Measurements from ENCODE around the gene GEMIN8.

The GEMIN8 gene, protein sequence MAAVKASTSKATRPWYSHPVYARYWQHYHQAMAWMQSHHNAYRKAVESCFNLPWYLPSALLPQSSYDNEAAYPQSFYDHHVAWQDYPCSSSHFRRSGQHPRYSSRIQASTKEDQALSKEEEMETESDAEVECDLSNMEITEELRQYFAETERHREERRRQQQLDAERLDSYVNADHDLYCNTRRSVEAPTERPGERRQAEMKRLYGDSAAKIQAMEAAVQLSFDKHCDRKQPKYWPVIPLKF

DNA sequence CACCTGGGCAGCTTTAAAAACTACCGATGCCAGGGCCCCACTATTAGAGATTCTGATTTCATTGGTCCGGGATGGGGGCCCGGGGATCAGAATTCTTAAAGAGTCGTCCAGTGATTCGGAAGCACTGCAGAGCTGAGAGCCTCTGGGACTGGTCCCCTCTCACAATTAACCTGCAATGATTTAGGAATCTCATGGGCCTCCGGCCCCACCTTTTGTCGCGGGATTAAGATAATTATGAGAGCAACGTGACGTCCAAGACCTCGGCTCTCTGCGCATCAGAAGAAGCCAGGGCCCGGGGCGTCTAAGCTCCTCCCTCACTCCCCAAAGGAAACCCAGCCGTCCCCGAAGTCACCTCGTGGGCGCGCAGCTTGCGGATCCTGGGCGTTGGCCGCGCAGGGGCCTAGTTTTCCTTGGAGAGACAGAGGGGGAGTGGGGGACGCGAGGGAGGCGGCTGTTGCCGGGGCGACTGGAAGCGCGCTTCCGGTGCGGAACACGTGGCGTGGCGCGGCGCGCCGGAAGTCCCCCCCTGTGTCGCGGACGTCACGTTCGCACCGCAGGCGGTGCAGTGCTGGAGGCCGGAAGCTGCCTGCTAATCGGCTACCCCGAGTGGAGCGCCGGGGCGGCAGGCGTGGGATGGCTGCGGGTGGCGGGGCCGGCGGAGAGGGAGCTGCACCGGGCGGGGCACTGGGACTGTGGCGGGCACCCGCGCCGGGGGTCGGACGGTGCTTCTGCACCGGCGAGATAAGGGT is at the start of gene GEMIN8:
Gene GEMIN8, minus strand, starts transcription at position 468 of the 749 bp plus-strand sequence. CDS start 8,414 bp downstream, outside the sequence.
- no peak for TF ChIP-seq CTCF (IDR thresholded peaks at IDR 0.05; ENCODE audit: control insufficient read depth, insufficient read depth, low read depth, low read length, missing control alignments)
- H3K4me3 ChIP-seq (ENCODE audit: control insufficient read depth, low read depth, low read length), result peak within 1 kb of the TSS; percentile 71
- peak; percentile 59 for DNase-seq (ENCODE audit: low read depth)

DNA sequence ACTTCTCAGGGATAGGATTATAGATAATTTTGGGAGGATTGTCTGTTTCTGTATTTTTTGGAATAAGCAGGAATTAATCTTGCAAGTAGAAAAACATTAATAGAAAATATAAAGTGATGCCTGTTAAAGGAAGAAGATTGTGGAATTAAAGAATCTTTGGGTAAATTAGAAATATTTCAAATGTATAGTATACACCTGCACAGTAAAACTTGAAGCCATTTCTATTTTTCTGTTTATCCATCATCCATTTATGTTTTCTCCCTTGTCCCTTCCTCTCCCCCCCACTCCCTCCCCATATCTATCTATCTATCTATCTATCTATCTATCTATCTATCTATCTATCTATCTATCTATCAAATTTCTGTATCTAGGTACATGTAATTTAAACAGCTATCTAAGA is 46.9 kb upstream of the GEMIN8 start:
- no peak for DNase-seq (ENCODE audit: low read depth)
- no peak overlapping the region for H3K4me3 ChIP-seq (ENCODE audit: control insufficient read depth, low read depth, low read length)
- TF ChIP-seq CTCF (IDR thresholded peaks at IDR 0.05; ENCODE audit: control insufficient read depth, insufficient read depth, low read depth, low read length, missing control alignments), result no peak

DNA sequence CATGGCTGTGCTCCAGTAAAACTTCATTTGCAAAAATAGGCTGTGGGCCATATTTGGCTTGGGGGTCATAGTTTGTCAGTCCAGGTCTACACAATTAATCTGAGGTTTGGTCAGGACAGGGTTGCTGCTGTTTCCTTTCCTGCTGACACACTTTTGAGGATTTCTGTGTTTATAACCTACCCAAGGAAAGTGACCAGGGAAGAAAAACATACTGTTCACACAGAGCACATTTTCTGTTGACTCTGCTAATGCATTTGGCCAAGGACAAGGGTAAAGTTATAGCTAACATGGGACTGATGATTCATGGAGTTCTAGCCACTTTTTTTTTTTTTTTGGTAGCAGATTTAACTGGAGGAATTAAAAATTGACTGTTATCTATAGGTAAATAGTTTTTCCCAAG is 43.9 kb upstream of the GEMIN8 start:
- no peak for DNase-seq (ENCODE audit: low read depth)
- TF ChIP-seq CTCF (IDR thresholded peaks at IDR 0.05; ENCODE audit: control insufficient read depth, insufficient read depth, low read depth, low read length, missing control alignments), result no peak
- H3K4me3 ChIP-seq (ENCODE audit: control insufficient read depth, low read depth, low read length), result no peak overlapping the region

GRCh38 chrX:14073071-14073470 is 43.4 kb upstream of the GEMIN8 start:
- no peak for TF ChIP-seq CTCF (IDR thresholded peaks at IDR 0.05; ENCODE audit: control insufficient read depth, insufficient read depth, low read depth, low read length, missing control alignments)
- DNase-seq (ENCODE audit: low read depth), result no peak
- H3K4me3 ChIP-seq (ENCODE audit: control insufficient read depth, low read depth, low read length), result no peak overlapping the region

DNA sequence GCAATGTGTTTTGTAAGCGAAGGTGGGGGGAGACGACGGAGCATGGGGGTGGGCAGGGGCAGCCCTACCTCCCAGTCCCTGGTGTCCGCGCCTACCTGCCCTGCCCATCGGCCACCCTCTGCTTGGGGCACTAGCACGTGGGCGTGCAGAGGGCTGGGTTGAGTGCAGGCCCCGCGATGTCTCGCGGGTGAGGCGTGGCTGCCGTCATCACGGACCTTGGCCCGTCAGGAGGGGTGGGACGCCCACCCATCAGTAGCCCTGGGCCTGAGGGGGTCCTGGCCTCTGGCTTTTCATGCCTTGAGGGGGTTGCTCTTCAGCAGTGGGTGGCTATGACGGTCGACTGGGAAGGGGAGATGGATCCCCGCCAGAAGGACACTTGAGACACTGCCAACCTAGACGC is 36.1 kb upstream of the GEMIN8 start:
- no peak for TF ChIP-seq CTCF (IDR thresholded peaks at IDR 0.05; ENCODE audit: control insufficient read depth, insufficient read depth, low read depth, low read length, missing control alignments)
- DNase-seq (ENCODE audit: low read depth), result no peak
- no peak overlapping the region for H3K4me3 ChIP-seq (ENCODE audit: control insufficient read depth, low read depth, low read length)

DNA sequence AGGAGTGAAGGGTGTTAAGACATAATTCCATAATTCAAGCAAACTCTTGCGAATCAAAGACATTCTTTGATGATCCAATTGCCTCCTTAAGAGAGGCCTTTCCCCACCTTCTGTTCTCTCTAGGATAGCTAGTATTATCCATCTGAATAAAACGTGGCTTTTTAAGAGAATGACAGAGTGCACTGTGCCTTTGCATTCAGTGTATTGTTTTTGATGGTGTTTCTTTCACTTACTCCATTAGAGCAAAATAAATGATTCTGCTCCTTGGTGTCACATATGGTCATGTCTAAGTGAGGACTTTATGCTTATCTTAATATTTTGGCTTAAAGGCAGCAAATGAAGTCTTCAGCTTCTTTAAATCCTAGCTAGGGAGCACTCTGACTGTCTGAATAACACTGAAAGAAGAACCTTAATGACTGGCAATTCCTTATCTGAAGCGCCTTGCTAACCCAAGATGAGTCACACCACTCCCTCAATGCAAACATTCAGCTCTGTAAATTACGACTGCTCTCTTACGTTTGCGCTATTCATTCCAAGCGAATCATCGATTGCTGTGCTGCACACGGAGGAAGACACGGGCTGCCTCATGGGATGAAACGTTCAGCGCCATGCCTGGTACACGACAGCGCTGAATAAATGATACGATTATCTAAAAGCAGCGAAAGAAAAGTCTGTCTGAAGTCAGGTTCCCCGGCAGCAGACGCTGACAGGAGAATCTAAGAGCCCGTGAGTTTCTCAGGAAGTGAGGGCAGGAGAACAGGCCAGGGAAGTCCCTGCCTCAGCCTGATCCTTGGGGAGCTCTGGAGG is 35.1 kb upstream of the GEMIN8 start:
- no peak for DNase-seq (ENCODE audit: low read depth)
- TF ChIP-seq CTCF (IDR thresholded peaks at IDR 0.05; ENCODE audit: control insufficient read depth, insufficient read depth, low read depth, low read length, missing control alignments), result no peak
- no peak overlapping the region for H3K4me3 ChIP-seq (ENCODE audit: control insufficient read depth, low read depth, low read length)
